Breast epithelium (tissue), 4 donors: ENCODE results near the gene SSTR3. TPM values are rescaled to one million over a fixed set of nuclear protein-coding genes. Genes with fewer than 3 reads are reported as not detected.

Experiments
- DNase-seq, 2 donors: peaks; one replicate each; pipeline ENCODE4 v3.0.0-alpha.2; 2019; ENCODE audit warnings: low spot score in 2 of 2
- H3K27ac ChIP-seq, 2 donors: fragments of 200-600 bp; sonication (generic) in 1 of 2; one replicate each; pipeline ENCODE4 v1.5.1; 2016 to 2019; ENCODE audit warnings: mild to moderate bottlenecking in 1 of 2
- H3K27me3 ChIP-seq, 2 donors: fragments of 200-600 bp; sonication (generic) in 1 of 2; one replicate each; pipeline versions ENCODE4 v1.5.1 to v1.6.0; 2017 to 2019; ENCODE audit warnings: control low read depth in 1 of 2, mild to moderate bottlenecking in 1 of 2
- H3K36me3 ChIP-seq: fragments of 200-600 bp; one replicate; pipeline ENCODE4 v1.5.1; 2019
- H3K4me1 ChIP-seq, 2 donors: fragments of 200-600 bp; sonication (generic); one replicate each; pipeline ENCODE4 v1.5.1; 2016 to 2019; ENCODE audit warnings: control low read depth in 1 of 2
- H3K4me3 ChIP-seq, 3 donors: fragments of 200-600 bp; sonication (generic); 1 replicate in 2 of 3; 2 replicates in 1 of 3; pipeline ENCODE4 v1.5.1; 2016 to 2019; ENCODE audit warnings: mild to moderate bottlenecking in 3 of 3, moderate library complexity in 2 of 3
- H3K9me3 ChIP-seq, 2 donors: fragments of 200-600 bp; sonication (generic) in 1 of 2; one replicate each; pipeline ENCODE4 v1.5.1; 2016 to 2019; ENCODE audit warnings: control low read depth in 1 of 2
- CTCF ChIP-seq, 3 donors: fragments of 450-650 bp; IDR thresholded peaks; one replicate each; pipeline ENCODE4 v1.5.1; 2016 to 2017; ENCODE audit warnings: antibody characterized with exemption in 3 of 3, mild to moderate bottlenecking in 3 of 3, moderate library complexity in 3 of 3
- POLR2A ChIP-seq: fragments of 450-650 bp; IDR thresholded peaks from one replicate; pipeline ENCODE4 v1.6.1; 2016; ENCODE audit warnings: antibody characterized with exemption, mild to moderate bottlenecking, moderate library complexity
- POLR2AphosphoS5 ChIP-seq, 3 donors: sonication (generic); formaldehyde crosslinking; IDR thresholded peaks; one replicate each; pipeline ENCODE4 v1.6.1; 2017; ENCODE audit warnings: antibody characterized with exemption in 3 of 3
- intact Hi-C: fragments of 100-400 bp; cut with DNase I; formaldehyde crosslinking; loops from one replicate; pipeline ENCODE4 v1.15.1; 2023; ENCODE audit warnings: low total_unique reads
- total RNA-seq, 3 donors: library from RNA; depleted of rRNA; stranded (reverse); fragments of >200 nt; gene quantifications; one replicate each; pipeline ENCODE4 v1.1.0, GENCODE V29; 2016

The SSTR3 gene
- total RNA-seq, 3 donors from 2014 or later, result not detected

GRCh38 chr22:37184380-37184755 lies 27.9 kb downstream of the SSTR3 start:
- no peaks in the 10 kb centered on the region for H3K36me3 ChIP-seq
- no peaks in the 10 kb centered on the region for H3K27me3 ChIP-seq
- H3K9me3 ChIP-seq, result no peaks in the 10 kb centered on the region
- H3K27ac ChIP-seq, result no peak overlapping the region
- H3K4me3 ChIP-seq, result no peak overlapping the region
- TF ChIP-seq POLR2AphosphoS5 (IDR thresholded peaks at IDR 0.05), result no peak
- no peak for TF ChIP-seq CTCF (IDR thresholded peaks at IDR 0.05)
- TF ChIP-seq POLR2A, result no peak
- peaks cover 6 to 15% of the 10 kb centered on the region in 2 donors for H3K4me1 ChIP-seq
- DNase-seq, result no peak
- intact Hi-C loops, result loop anchor here (10.0 kb wide), 1 partner anchor 1240 kb away; no protein-coding TSS in a partner anchor

GRCh38 chr22:37183432-37184379 lies 28.6 kb downstream of the SSTR3 start:
- Histone ChIP-seq H3K36me3 (no peaks in the 10 kb centered on the region), H3K4me3 (no peak overlapping the region), H3K27me3 (no peaks in the 10 kb centered on the region), H3K27ac (peak overlapping the region in 1 of 2 donors; percentile 48), H3K4me1 (peaks cover 10 to 20% of the 10 kb centered on the region in 2 donors), H3K9me3 (no peaks in the 10 kb centered on the region)
- no peak for DNase-seq
- intact Hi-C loops, result loop anchor here (10.0 kb wide), 1 partner anchor 1241 kb away; no protein-coding TSS in a partner anchor
- TF ChIP-seq CTCF (IDR thresholded peaks at IDR 0.05), result no peak
- TF ChIP-seq POLR2A, result no peak
- no peak for TF ChIP-seq POLR2AphosphoS5 (IDR thresholded peaks at IDR 0.05)

DNA sequence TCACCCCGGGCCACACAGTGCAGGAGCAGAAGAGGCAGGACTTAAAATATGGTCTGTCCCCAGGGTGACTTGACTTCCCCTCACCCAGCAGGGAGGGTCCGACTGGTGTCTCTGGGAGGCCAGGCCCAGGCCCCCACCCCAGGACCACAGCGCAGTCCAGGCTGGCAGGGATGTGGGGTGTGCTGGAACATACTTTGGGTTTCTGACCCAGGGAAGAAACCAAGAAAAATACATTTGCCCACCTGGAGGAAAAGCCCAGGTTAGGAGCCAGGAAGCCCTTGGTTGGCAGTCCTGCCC lies 29.4 kb downstream of the SSTR3 start:
- H3K4me1 ChIP-seq, result peaks cover 11 to 24% of the 10 kb centered on the region in 2 donors
- no peaks in the 10 kb centered on the region for H3K9me3 ChIP-seq
- TF ChIP-seq POLR2AphosphoS5 (IDR thresholded peaks at IDR 0.05) (no peak), POLR2A (no peak), CTCF (IDR thresholded peaks at IDR 0.05) (no peak)
- no peak overlapping the region for H3K4me3 ChIP-seq
- no peak overlapping the region for H3K27ac ChIP-seq
- no peaks in the 10 kb centered on the region for H3K36me3 ChIP-seq
- no peak for DNase-seq
- intact Hi-C loops, result loop anchor here (10.0 kb wide), 1 partner anchor 1242 kb away; no protein-coding TSS in a partner anchor
- H3K27me3 ChIP-seq, result no peaks in the 10 kb centered on the region

GRCh38 chr22:37182101-37182948 lies 30.0 kb downstream of the SSTR3 start:
- intact Hi-C loops, result loop anchor here (10.0 kb wide), 1 partner anchor 1242 kb away; no protein-coding TSS in a partner anchor
- Histone ChIP-seq H3K9me3 (no peaks in the 10 kb centered on the region), H3K36me3 (no peaks in the 10 kb centered on the region), H3K27ac (no peak overlapping the region), H3K4me1 (peaks cover 11 to 19% of the 10 kb centered on the region in 2 donors), H3K4me3 (no peak overlapping the region), H3K27me3 (no peaks in the 10 kb centered on the region)
- DNase-seq, result no peak
- TF ChIP-seq POLR2AphosphoS5 (IDR thresholded peaks at IDR 0.05) (no peak), CTCF (IDR thresholded peaks at IDR 0.05) (no peak), POLR2A (no peak)
